ENCODE data around the gene CDKAL1.

The CDKAL1 gene

DNA sequence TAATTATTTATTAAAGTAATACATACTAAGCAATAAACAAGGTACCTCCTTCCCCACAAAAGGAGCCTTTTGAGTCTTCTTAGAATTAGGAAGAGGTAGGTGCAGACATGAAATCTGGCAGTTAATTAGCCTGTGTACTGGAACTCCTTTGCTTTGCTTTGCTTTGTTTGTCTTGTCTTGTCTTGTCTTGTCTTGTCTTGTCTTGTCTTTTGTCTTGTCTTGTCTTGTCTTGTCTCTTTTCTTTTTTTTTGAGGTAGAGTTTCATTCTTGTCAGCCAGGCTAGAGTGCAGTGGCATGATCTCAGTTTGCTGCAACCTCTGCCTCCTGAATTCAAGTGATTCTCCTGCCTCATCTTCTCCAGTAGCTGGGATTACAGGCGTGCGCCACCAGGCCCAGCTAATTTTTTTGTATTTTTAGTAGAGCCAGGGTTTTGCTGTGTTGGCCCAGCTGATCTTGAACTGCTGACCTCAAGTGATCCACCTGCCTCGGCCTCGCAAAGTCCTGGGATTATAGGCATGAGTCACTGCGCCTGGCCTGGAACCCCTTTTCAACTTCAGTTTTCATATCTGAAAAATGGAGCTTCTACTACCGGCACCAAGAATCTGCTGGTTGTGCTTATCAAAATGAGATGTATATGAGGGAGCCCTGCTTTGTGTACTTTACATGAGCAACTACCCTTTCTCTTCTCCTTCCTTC lies 301.2 kb downstream of the CDKAL1 start:
- no peak overlapping the region for H3K4me2 ChIP-seq (ENCODE audit: insufficient read depth, low read length, poor library complexity, severe bottlenecking)
- no peak overlapping the region for H2AFZ ChIP-seq (ENCODE audit: low read length)
- H3K79me1 ChIP-seq (ENCODE audit: low read depth, low read length) = no peaks in the 10 kb centered on the region
- no peaks in the 10 kb centered on the region for H3K36me3 ChIP-seq (replicated peaks in 1 of 2; ENCODE audit: control insufficient read depth in 2 of 2, insufficient read depth in 2 of 2, low read length in 2 of 2)
- no peak overlapping the region for H2BK120ac ChIP-seq (ENCODE audit: low read depth, low read length)
- H3K14ac ChIP-seq (ENCODE audit: low read length) = no peak overlapping the region
- H4K8ac ChIP-seq (ENCODE audit: low read depth, low read length) = no peak overlapping the region
- H4K91ac ChIP-seq (ENCODE audit: low read depth, low read length, poor library complexity) = no peak overlapping the region
- H2BK12ac ChIP-seq (ENCODE audit: low read length) = no peak overlapping the region
- no peak overlapping the region for H3K4me3 ChIP-seq (ENCODE audit: low read length in 2 of 2)
- no peak overlapping the region for H3K4ac ChIP-seq (ENCODE audit: low read length)
- no peaks in the 10 kb centered on the region for H3K27me3 ChIP-seq (ENCODE audit: control insufficient read depth in 3 of 3, insufficient read depth in 3 of 3, low read depth in 1 of 3, low read length in 3 of 3)
- no peak overlapping the region for H3K23ac ChIP-seq (ENCODE audit: low read depth, low read length, poor library complexity)
- no peaks in the 10 kb centered on the region for H3K9me3 ChIP-seq (replicated peaks in 1 of 2; ENCODE audit: control insufficient read depth in 2 of 2, insufficient read depth in 1 of 2, low read depth in 1 of 2, low read length in 2 of 2)
- DNase-seq (ENCODE audit: low spot score) = no peak
- H3K4me1 ChIP-seq (ENCODE audit: control insufficient read depth in 2 of 2, insufficient read depth in 1 of 2, low read depth in 1 of 2, low read length in 2 of 2) = peaks cover 0 to 8% of the 10 kb centered on the region in 2 donors
- no peak overlapping the region for H2BK5ac ChIP-seq (ENCODE audit: low read length)
- H3K18ac ChIP-seq (ENCODE audit: low read length) = no peak overlapping the region
- no peak overlapping the region for H2AK5ac ChIP-seq (ENCODE audit: low read depth, low read length)
- WGBS, 2 donors (ENCODE audit: extremely low coverage in 2 of 2, insufficient read length in 2 of 2, insufficient replicate concordance in 1 of 2) = no CpG with 5 or more reads among the region's 6 CpGs
- no peak overlapping the region for H3K9ac ChIP-seq (ENCODE audit: low read depth, low read length, poor library complexity)
- H2BK15ac ChIP-seq (ENCODE audit: low read length) = no peak overlapping the region
- H3K27ac ChIP-seq (replicated peaks; ENCODE audit: low read length) = no peak overlapping the region

DNA sequence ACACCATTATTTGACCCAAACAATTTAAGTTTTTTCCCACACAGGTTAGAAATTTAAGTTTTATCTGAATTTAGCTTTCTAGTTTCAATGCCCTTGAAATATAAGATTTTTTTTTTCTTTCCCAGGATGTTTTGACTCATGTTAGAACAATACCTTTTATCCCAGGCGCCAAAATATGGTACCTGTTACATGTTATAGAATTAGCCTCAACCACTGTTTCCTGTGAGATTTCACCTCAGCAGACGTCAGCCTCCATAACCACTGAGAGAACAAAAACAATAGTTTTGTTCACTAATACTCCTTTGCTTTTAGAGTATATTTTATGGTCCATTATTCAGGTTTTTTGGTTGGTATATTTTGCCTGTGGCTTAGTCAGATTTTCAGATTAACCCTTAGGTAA lies 302.9 kb downstream of the CDKAL1 start:
- Histone ChIP-seq H4K8ac (ENCODE audit: low read depth, low read length) (no peak overlapping the region), H3K27me3 (ENCODE audit: control insufficient read depth in 3 of 3, insufficient read depth in 3 of 3, low read depth in 1 of 3, low read length in 3 of 3) (no peaks in the 10 kb centered on the region), H3K23ac (ENCODE audit: low read depth, low read length, poor library complexity) (no peak overlapping the region), H2BK5ac (ENCODE audit: low read length) (no peak overlapping the region), H2AFZ (ENCODE audit: low read length) (no peak overlapping the region), H3K27ac (replicated peaks; ENCODE audit: low read length) (no peak overlapping the region), H3K9me3 (replicated peaks in 1 of 2; ENCODE audit: control insufficient read depth in 2 of 2, insufficient read depth in 1 of 2, low read depth in 1 of 2, low read length in 2 of 2) (no peaks in the 10 kb centered on the region), H2BK12ac (ENCODE audit: low read length) (no peak overlapping the region), H3K36me3 (replicated peaks in 1 of 2; ENCODE audit: control insufficient read depth in 2 of 2, insufficient read depth in 2 of 2, low read length in 2 of 2) (no peaks in the 10 kb centered on the region), H3K14ac (ENCODE audit: low read length) (no peak overlapping the region), H2BK120ac (ENCODE audit: low read depth, low read length) (no peak overlapping the region), H3K4me2 (ENCODE audit: insufficient read depth, low read length, poor library complexity, severe bottlenecking) (no peak overlapping the region), H3K9ac (ENCODE audit: low read depth, low read length, poor library complexity) (no peak overlapping the region), H3K79me1 (ENCODE audit: low read depth, low read length) (no peaks in the 10 kb centered on the region), H2AK5ac (ENCODE audit: low read depth, low read length) (no peak overlapping the region), H3K18ac (ENCODE audit: low read length) (no peak overlapping the region), H3K4me3 (ENCODE audit: low read length in 2 of 2) (no peak overlapping the region), H3K4me1 (ENCODE audit: control insufficient read depth in 2 of 2, insufficient read depth in 1 of 2, low read depth in 1 of 2, low read length in 2 of 2) (peaks cover 0 to 8% of the 10 kb centered on the region in 2 donors), H2BK15ac (ENCODE audit: low read length) (no peak overlapping the region), H4K91ac (ENCODE audit: low read depth, low read length, poor library complexity) (no peak overlapping the region), H3K4ac (ENCODE audit: low read length) (no peak overlapping the region)
- WGBS, 2 donors (ENCODE audit: extremely low coverage in 2 of 2, insufficient read length in 2 of 2, insufficient replicate concordance in 1 of 2) = no CpG with 5 or more reads among the region's 2 CpGs
- DNase-seq (ENCODE audit: low spot score) = no peak

GRCh38 chr6:20838113-20838512 lies 303.9 kb downstream of the CDKAL1 start:
- DNase-seq (ENCODE audit: low spot score) = no peak
- no peaks in the 10 kb centered on the region for H3K36me3 ChIP-seq (replicated peaks in 1 of 2; ENCODE audit: control insufficient read depth in 2 of 2, insufficient read depth in 2 of 2, low read length in 2 of 2)
- H3K4me1 ChIP-seq (ENCODE audit: control insufficient read depth in 2 of 2, insufficient read depth in 1 of 2, low read depth in 1 of 2, low read length in 2 of 2) = peaks cover 0 to 8% of the 10 kb centered on the region in 2 donors
- H3K27me3 ChIP-seq (ENCODE audit: control insufficient read depth in 3 of 3, insufficient read depth in 3 of 3, low read depth in 1 of 3, low read length in 3 of 3) = no peaks in the 10 kb centered on the region
- no peak overlapping the region for H3K4ac ChIP-seq (ENCODE audit: low read length)
- no peak overlapping the region for H4K8ac ChIP-seq (ENCODE audit: low read depth, low read length)
- H2AK5ac ChIP-seq (ENCODE audit: low read depth, low read length) = no peak overlapping the region
- no peak overlapping the region for H3K23ac ChIP-seq (ENCODE audit: low read depth, low read length, poor library complexity)
- no peak overlapping the region for H2BK5ac ChIP-seq (ENCODE audit: low read length)
- H4K91ac ChIP-seq (ENCODE audit: low read depth, low read length, poor library complexity) = no peak overlapping the region
- H3K9ac ChIP-seq (ENCODE audit: low read depth, low read length, poor library complexity) = no peak overlapping the region
- H3K14ac ChIP-seq (ENCODE audit: low read length) = no peak overlapping the region
- H3K9me3 ChIP-seq (replicated peaks in 1 of 2; ENCODE audit: control insufficient read depth in 2 of 2, insufficient read depth in 1 of 2, low read depth in 1 of 2, low read length in 2 of 2) = no peaks in the 10 kb centered on the region
- H3K4me3 ChIP-seq (ENCODE audit: low read length in 2 of 2) = no peak overlapping the region
- WGBS, 2 donors (ENCODE audit: extremely low coverage in 2 of 2, insufficient read length in 2 of 2, insufficient replicate concordance in 1 of 2) = no CpG with 5 or more reads among the region's 3 CpGs
- H3K27ac ChIP-seq (replicated peaks; ENCODE audit: low read length) = no peak overlapping the region
- H2AFZ ChIP-seq (ENCODE audit: low read length) = no peak overlapping the region
- H3K18ac ChIP-seq (ENCODE audit: low read length) = no peak overlapping the region
- no peaks in the 10 kb centered on the region for H3K79me1 ChIP-seq (ENCODE audit: low read depth, low read length)
- no peak overlapping the region for H2BK120ac ChIP-seq (ENCODE audit: low read depth, low read length)
- H2BK12ac ChIP-seq (ENCODE audit: low read length) = no peak overlapping the region
- H3K4me2 ChIP-seq (ENCODE audit: insufficient read depth, low read length, poor library complexity, severe bottlenecking) = no peak overlapping the region
- no peak overlapping the region for H2BK15ac ChIP-seq (ENCODE audit: low read length)

- H2AFZ ChIP-seq (ENCODE audit: low read length) = no peak overlapping the region
- H3K4me3 ChIP-seq (ENCODE audit: low read length in 2 of 2) = no peak overlapping the region
- no peak overlapping the region for H4K8ac ChIP-seq (ENCODE audit: low read depth, low read length)
- no peak overlapping the region for H2BK15ac ChIP-seq (ENCODE audit: low read length)
- H3K9ac ChIP-seq (ENCODE audit: low read depth, low read length, poor library complexity) = no peak overlapping the region
- no peaks in the 10 kb centered on the region for H3K9me3 ChIP-seq (replicated peaks in 1 of 2; ENCODE audit: control insufficient read depth in 2 of 2, insufficient read depth in 1 of 2, low read depth in 1 of 2, low read length in 2 of 2)
- no peak overlapping the region for H2AK5ac ChIP-seq (ENCODE audit: low read depth, low read length)
- peaks cover 0 to 2% of the 10 kb centered on the region in 2 donors for H3K36me3 ChIP-seq (replicated peaks in 1 of 2; ENCODE audit: control insufficient read depth in 2 of 2, insufficient read depth in 2 of 2, low read length in 2 of 2)
- DNase-seq (ENCODE audit: low spot score) = no peak
- H2BK12ac ChIP-seq (ENCODE audit: low read length) = no peak overlapping the region
- H3K27ac ChIP-seq (replicated peaks; ENCODE audit: low read length) = no peak overlapping the region
- H3K23ac ChIP-seq (ENCODE audit: low read depth, low read length, poor library complexity) = no peak overlapping the region
- no peak overlapping the region for H4K91ac ChIP-seq (ENCODE audit: low read depth, low read length, poor library complexity)
- no peak overlapping the region for H2BK120ac ChIP-seq (ENCODE audit: low read depth, low read length)
- H3K4ac ChIP-seq (ENCODE audit: low read length) = no peak overlapping the region
- H3K79me1 ChIP-seq (ENCODE audit: low read depth, low read length) = no peaks in the 10 kb centered on the region
- no peak overlapping the region for H3K18ac ChIP-seq (ENCODE audit: low read length)
- H2BK5ac ChIP-seq (ENCODE audit: low read length) = no peak overlapping the region
- peaks cover 0 to 3% of the 10 kb centered on the region in 2 donors for H3K4me1 ChIP-seq (ENCODE audit: control insufficient read depth in 2 of 2, insufficient read depth in 1 of 2, low read depth in 1 of 2, low read length in 2 of 2)
- no peak overlapping the region for H3K4me2 ChIP-seq (ENCODE audit: insufficient read depth, low read length, poor library complexity, severe bottlenecking)
- peaks cover 0 to 1% (median 0%) of the 10 kb centered on the region in 3 experiments for H3K27me3 ChIP-seq (ENCODE audit: control insufficient read depth in 3 of 3, insufficient read depth in 3 of 3, low read depth in 1 of 3, low read length in 3 of 3)
- no CpG with 5 or more reads among the region's 2 CpGs for WGBS, 2 donors (ENCODE audit: extremely low coverage in 2 of 2, insufficient read length in 2 of 2, insufficient replicate concordance in 1 of 2)
- no peak overlapping the region for H3K14ac ChIP-seq (ENCODE audit: low read length)
Observed at GRCh38 chr6:20839630-20840029, 305.4 kb downstream of the CDKAL1 start.

All from neuronal stem cell (in vitro differentiated cells).